H1 (cell line): ENCODE results near the gene PNISR. TPM values are rescaled to one million over a fixed set of nuclear protein-coding genes. Genes with fewer than 3 reads are reported as not detected.

Source experiments
- CTCF ChIA-PET: fragments of 300-600 bp; sonication (Branson Sonifier 250); formaldehyde crosslinking; loops from one replicate; lab custom pipeline; 2021; ENCODE audit not compliant: partially characterized antibody; lab: Charles Lee
- POLR2A ChIA-PET: fragments of 300-600 bp; sonication (Branson Sonifier 250); formaldehyde crosslinking; loops from one replicate; lab custom pipeline; 2021; ENCODE audit warnings: inconsistent platforms; ENCODE audit not compliant: partially characterized antibody; lab: Charles Lee
- DNase-seq, 2 experiments: peaks; one replicate each; pipeline versions ENCODE4 v3.0.0 to v3.0.0-alpha.2; 2010 to 2022; ENCODE audit warnings: low spot score in 2 of 2, low read depth in 1 of 2, mixed read lengths in 1 of 2
- FAIRE-seq: peaks from 2 replicates; lab custom pipeline; 2011; peaks lifted over from hg19 to GRCh38; lab: Jason Lieb, UNC
- H2AFZ ChIP-seq: 2 replicates; pipeline ENCODE4 v1.8.1; 2012; ENCODE audit warnings: low read length, inconsistent platforms
- H2AK5ac ChIP-seq: 2 replicates; pipeline ENCODE4 v1.6.1; 2013; ENCODE audit warnings: low read depth, low read length
- H2BK120ac ChIP-seq: replicated peaks from 2 replicates; pipeline ENCODE3; 2013; ENCODE audit warnings: low read depth, low read length, inconsistent platforms
- H2BK12ac ChIP-seq: 2 replicates; pipeline ENCODE4 v1.6.1; 2013; ENCODE audit warnings: low read depth, low read length
- H2BK15ac ChIP-seq: 2 replicates; pipeline ENCODE4 v1.6.1; 2013; ENCODE audit warnings: low read length
- H2BK20ac ChIP-seq: 2 replicates; pipeline ENCODE4 v1.6.1; 2013; ENCODE audit warnings: low read length
- H2BK5ac ChIP-seq: 2 replicates; pipeline ENCODE4 v1.6.1; 2013; ENCODE audit warnings: low read depth, low read length
- H3K14ac ChIP-seq: 2 replicates; pipeline ENCODE4 v1.6.1; 2013; ENCODE audit warnings: inconsistent platforms; ENCODE audit not compliant: insufficient read length
- H3K18ac ChIP-seq: 2 replicates; pipeline ENCODE4 v1.6.1; 2013; ENCODE audit warnings: low read length; ENCODE audit errors: extremely low read depth
- H3K23ac ChIP-seq: 2 replicates; pipeline ENCODE4 v1.6.1; 2013; ENCODE audit warnings: inconsistent platforms; ENCODE audit not compliant: insufficient read length
- H3K23me2 ChIP-seq: 2 replicates; pipeline ENCODE4 v1.6.1; 2013; ENCODE audit warnings: low read depth, low read length
- H3K27ac ChIP-seq: 2 replicates; pipeline ENCODE4 v1.6.1; 2011; ENCODE audit warnings: low read depth, low read length, inconsistent platforms
- H3K27me3 ChIP-seq, 4 experiments: replicated peaks in 1 of 4; 1 replicate in 1 of 4; 2 replicates in 3 of 4; pipeline versions ENCODE4 v1.6.1 to v1.8.1; 2011 to 2013; ENCODE audit warnings: low read length in 3 of 4, mild to moderate bottlenecking in 3 of 4, inconsistent platforms in 2 of 4, mixed read lengths in 2 of 4, moderate library complexity in 1 of 4; ENCODE audit not compliant: control insufficient read depth in 3 of 4, insufficient read depth in 3 of 4; ENCODE audit errors: extremely low read depth in 1 of 4
- H3K36me3 ChIP-seq, 4 experiments: 2 replicates each; pipeline versions ENCODE4 v1.6.1 to v1.8.1; 2011 to 2013; ENCODE audit warnings: mild to moderate bottlenecking in 4 of 4, low read length in 3 of 4, moderate library complexity in 2 of 4, control low read depth in 1 of 4, inconsistent platforms in 1 of 4; ENCODE audit not compliant: insufficient read depth in 4 of 4, control insufficient read depth in 2 of 4
- H3K4ac ChIP-seq: replicated peaks from 2 replicates; pipeline ENCODE3; 2013; ENCODE audit warnings: low read length, low read depth, mixed read lengths, inconsistent platforms; ENCODE audit not compliant: insufficient read length
- H3K4me1 ChIP-seq, 4 experiments: replicated peaks in 1 of 4; 1 replicate in 1 of 4; 2 replicates in 3 of 4; pipeline versions ENCODE4 v1.6.1 to v1.8.1; 2011 to 2013; ENCODE audit warnings: low read length in 3 of 4, inconsistent platforms in 2 of 4, mixed read lengths in 1 of 4; ENCODE audit not compliant: insufficient read depth in 4 of 4, control insufficient read depth in 3 of 4
- H3K4me2 ChIP-seq, 2 experiments: 2 replicates each; pipeline versions ENCODE4 v1.6.1 to v1.8.1; 2011 to 2013; ENCODE audit warnings: low read depth in 2 of 2, low read length in 2 of 2, control low read depth in 1 of 2, inconsistent platforms in 1 of 2, mild to moderate bottlenecking in 1 of 2; ENCODE audit not compliant: insufficient read depth in 1 of 2
- H3K4me3 ChIP-seq, 4 experiments: fragments of 200-600, 300-600 bp in 1 of 4; sonication (generic), shearing (Covaris generic), sonication (Bioruptor Twin) in 1 of 4; 2 replicates each; pipeline versions ENCODE4 v1.5.1 to v1.8.1; 2011 to 2016; ENCODE audit warnings: low read length in 4 of 4, low read depth in 3 of 4, control low read depth in 2 of 4, inconsistent platforms in 2 of 4, mild to moderate bottlenecking in 2 of 4, mixed read lengths in 1 of 4, moderate library complexity in 1 of 4; ENCODE audit not compliant: insufficient read depth in 2 of 4; ENCODE audit errors: extremely low read depth in 1 of 4
- H3K56ac ChIP-seq: replicated peaks from 2 replicates; pipeline ENCODE3; 2013; ENCODE audit warnings: low read depth, mild to moderate bottlenecking, mixed read lengths, low read length, inconsistent platforms; ENCODE audit not compliant: insufficient read length
- H3K79me1 ChIP-seq: 2 replicates; pipeline ENCODE4 v1.6.1; 2013; ENCODE audit warnings: low read depth, low read length, control low read depth
- H3K79me2 ChIP-seq, 2 experiments: 2 replicates each; pipeline versions ENCODE4 v1.6.1 to v1.8.1; 2012 to 2013; ENCODE audit warnings: low read length in 2 of 2, mild to moderate bottlenecking in 2 of 2, inconsistent platforms in 1 of 2; ENCODE audit not compliant: insufficient read depth in 2 of 2, control insufficient read depth in 1 of 2
- H3K9ac ChIP-seq, 4 experiments: replicated peaks in 1 of 4; 1 replicate in 1 of 4; 2 replicates in 3 of 4; pipeline versions ENCODE4 v1.6.1 to v1.8.1; 2011 to 2013; ENCODE audit warnings: low read depth in 3 of 4, low read length in 3 of 4, control low read depth in 2 of 4, mild to moderate bottlenecking in 2 of 4, moderate library complexity in 2 of 4, inconsistent platforms in 1 of 4; ENCODE audit errors: extremely low read depth in 1 of 4
- H3K9me3 ChIP-seq, 2 experiments: 2 replicates each; pipeline versions ENCODE4 v1.6.1 to v1.8.1; 2012 to 2013; ENCODE audit warnings: mild to moderate bottlenecking in 2 of 2, moderate library complexity in 2 of 2, control low read depth in 1 of 2, inconsistent platforms in 1 of 2, low read depth in 1 of 2, low read length in 1 of 2, mixed read lengths in 1 of 2; ENCODE audit not compliant: insufficient read depth in 2 of 2
- H4K20me1 ChIP-seq, 2 experiments: replicated peaks in 1 of 2; 2 replicates each; pipeline versions ENCODE3 to v1.8.1; 2011 to 2013; ENCODE audit warnings: inconsistent platforms in 2 of 2, low read length in 2 of 2, mild to moderate bottlenecking in 1 of 2; ENCODE audit not compliant: insufficient read depth in 2 of 2, control insufficient read depth in 1 of 2
- H4K5ac ChIP-seq: 2 replicates; pipeline ENCODE4 v1.6.1; 2013; ENCODE audit warnings: low read length, low read depth, mixed read lengths, inconsistent platforms; ENCODE audit not compliant: insufficient read length
- H4K8ac ChIP-seq: 2 replicates; pipeline ENCODE4 v1.8.0; 2013; ENCODE audit warnings: mild to moderate bottlenecking, moderate library complexity, low read length, inconsistent platforms; ENCODE audit not compliant: insufficient read depth; ENCODE audit errors: extremely low read depth
- H4K91ac ChIP-seq: replicated peaks from 2 replicates; pipeline ENCODE3; 2013; ENCODE audit warnings: low read length, mixed read lengths, inconsistent platforms; ENCODE audit not compliant: insufficient read length
- ASH2L ChIP-seq: fragments of 200-600, 300-600 bp; sonication (generic); IDR thresholded peaks from one replicate; pipeline ENCODE4 v1.7.1; 2017; ENCODE audit warnings: low read length
- ATF2 ChIP-seq: IDR thresholded peaks from 2 replicates; pipeline ENCODE4 v1.6.1; 2012; ENCODE audit warnings: low read length, inconsistent platforms
- BCL11A ChIP-seq, 2 experiments: IDR thresholded peaks; one replicate each; pipeline ENCODE4 v1.6.1; 2011; ENCODE audit warnings: low read depth in 2 of 2, low read length in 2 of 2, mild to moderate bottlenecking in 2 of 2
- CTBP2 ChIP-seq: IDR thresholded peaks from 2 replicates; pipeline ENCODE4 v1.7.0; 2011; ENCODE audit warnings: borderline replicate concordance, mild to moderate bottlenecking, moderate library complexity, mixed read lengths, low read length; ENCODE audit not compliant: insufficient read depth, insufficient read length
- EZH2 ChIP-seq: fragments of 200-600 bp; sonication (generic); IDR thresholded peaks from 2 replicates; pipeline ENCODE4 v1.7.1; 2012; ENCODE audit warnings: low read depth, mild to moderate bottlenecking, moderate library complexity, low read length, inconsistent platforms; ENCODE audit not compliant: severe bottlenecking
- POLR2AphosphoS5 ChIP-seq: IDR thresholded peaks from 2 replicates; pipeline ENCODE4 v1.6.1; 2011; ENCODE audit warnings: low read depth, low read length
- RAD21 ChIP-seq, 2 experiments: IDR thresholded peaks in 1 of 2; conservative IDR thresholded peaks in 1 of 2; 2 replicates each; pipeline ENCODE4 v1.6.1; 2011; ENCODE audit warnings: low read depth in 2 of 2, low read length in 2 of 2, improper control_type of control experiment in 1 of 2, inconsistent platforms in 1 of 2, mild to moderate bottlenecking in 1 of 2, moderate library complexity in 1 of 2
- SIX5 ChIP-seq: IDR thresholded peaks from 2 replicates; pipeline ENCODE4 v1.6.1; 2011; ENCODE audit warnings: mild to moderate bottlenecking, low read depth, low read length
- WGBS, 2 experiments: shearing (Covaris generic) in 1 of 2; methylation state at CpG; one replicate each; pipeline versions ENCODE4 v1.1.6 to v1.1.7; 2013 to 2015; ENCODE audit warnings: low lambda C conversion rate in 2 of 2, mixed read lengths in 2 of 2, inconsistent platforms in 1 of 2, low coverage in 1 of 2, missing lambda C conversion rate in 1 of 2; ENCODE audit not compliant: insufficient replicate concordance in 2 of 2, insufficient coverage in 1 of 2, insufficient read length in 1 of 2; ENCODE audit errors: extremely low coverage in 1 of 2, missing lambda C conversion rate in 1 of 2; 5-methylcytosine and 5-hydroxymethylcytosine counted together
- polyA plus RNA-seq, 7 experiments: library from polyadenylated mRNA; depleted of rRNA in 3 of 7; stranded (reverse) in 5 of 7; unstranded in 2 of 7; fragments of >200 nt in 5 of 7; fragments of 200-250 nt in 2 of 7; gene quantifications; 1 replicate in 5 of 7; 2 replicates in 1 of 7; 4 replicates in 1 of 7; pipeline versions ENCODE4 v1.2.1 to v1.2.3, GENCODE V29; 2011 to 2013; ENCODE audit warnings: missing spikeins in 2 of 7, mixed read lengths in 2 of 7
- total RNA-seq: library from RNA; stranded (reverse); fragmentation: NEBNext Ultra II Directional; extraction: Animal tissue kit (Norgen Biotek cat#: 25700); gene quantifications from 2 replicates; pipeline ENCODE4 v1.2.1, GENCODE V29; 2021

The PNISR gene
- total and polyA plus RNA-seq, 2 of the 8 experiments (the other 6 are each of a cell fraction or from before 2014, with no cell fraction given): 41.1 to 134 TPM

- Histone ChIP-seq H2BK5ac (no peak overlapping the region), H2BK15ac (no peak overlapping the region), H3K18ac (no peak overlapping the region), H3K4ac (no peak overlapping the region), H2AK5ac (no peak overlapping the region), H3K27ac (no peak overlapping the region), H3K9me3 (no peaks in the 10 kb centered on the region), H3K23me2 (no peaks in the 10 kb centered on the region; the same call in 1 of the 2 replicates), H2AFZ (no peak overlapping the region), H3K56ac (no peak overlapping the region), H4K8ac (no peak overlapping the region), H3K4me3 (no peak overlapping the region), H3K14ac (no peak overlapping the region), H2BK12ac (no peak overlapping the region), H4K20me1 (peaks cover 4 to 16% of the 10 kb centered on the region in 2 experiments), H3K9ac (no peak overlapping the region), H3K36me3 (peaks cover 0 to 40% (median 6%) of the 10 kb centered on the region in 4 experiments; a peak in 4 of 8 replicates), H4K91ac (no peak overlapping the region), H3K23ac (no peak overlapping the region), H2BK120ac (no peak overlapping the region), H3K4me1 (no peaks in the 10 kb centered on the region; a peak in 1 of 7 replicates), H2BK20ac (no peak overlapping the region), H3K4me2 (no peak overlapping the region), H4K5ac (no peak overlapping the region), H3K79me1 (no peaks in the 10 kb centered on the region; the same call in 1 of the 2 replicates), H3K27me3 (no peaks in the 10 kb centered on the region), H3K79me2 (peaks cover 4 to 96% of the 10 kb centered on the region in 2 experiments; a peak in 3 of 4 replicates)
- FAIRE-seq: no peak
- no peak for DNase-seq
- WGBS, 2 experiments: 93% methylated on average over 2 of the region's 2 CpGs; no CpG with 5 or more reads in 1 of the 2 experiments
- ChIA-PET POLR2A (interaction anchor here (1.0 to 5.3 kb wide), 3 partner anchors 7 to 21 kb away, joined by 3 to 34 read pairs (median 29); partner anchors contain the start of genes COQ3 and PNISR), CTCF (no interaction called here)
- TF ChIP-seq CTBP2: no peak
- TF ChIP-seq POLR2AphosphoS5: no peak
- TF ChIP-seq RAD21 (IDR thresholded peaks at IDR 0.05 in 1 of 2, conservative IDR thresholded peaks at IDR 0.05 in 1 of 2; ENCODE audit: low read depth in 2 of 2, low read length in 2 of 2): no peak
- no peak for TF ChIP-seq ASH2L
- no peak for TF ChIP-seq ATF2
- no peak for TF ChIP-seq BCL11A (IDR thresholded peaks at IDR 0.05; ENCODE audit: low read depth in 2 of 2, low read length in 2 of 2)
- TF ChIP-seq EZH2: no peak
- no peak for TF ChIP-seq SIX5
These were observed 8.9 kb downstream of the PNISR start for GRCh38 chr6:99416226-99416625.
